ENCODE data around the gene YRDC. TPM values are rescaled to one million over a fixed set of nuclear protein-coding genes. Genes with fewer than 3 reads are reported as not detected.

YRDC gene
- total RNA-seq, 4 donors from 2014 or later, result 7.0 to 10.1 (median 7.9) TPM

GRCh38 chr1:37764414-37764825, 43.6 kb downstream of the YRDC start:
- TF ChIP-seq CTCF (IDR thresholded peaks at IDR 0.05; ENCODE audit: low read depth), result no peak

GRCh38 chr1:37763791-37764413, 44.1 kb downstream of the YRDC start:
- TF ChIP-seq CTCF (IDR thresholded peaks at IDR 0.05; ENCODE audit: low read depth), result no peak

GRCh38 chr1:37762516-37762915, 45.5 kb downstream of the YRDC start:
- no peak for TF ChIP-seq CTCF (IDR thresholded peaks at IDR 0.05; ENCODE audit: low read depth)

GRCh38 chr1:37761416-37762095, 46.5 kb downstream of the YRDC start:
- TF ChIP-seq CTCF (IDR thresholded peaks at IDR 0.05; ENCODE audit: low read depth), result no peak

- no peak for TF ChIP-seq CTCF (IDR thresholded peaks at IDR 0.05; ENCODE audit: low read depth)
Observed at GRCh38 chr1:37759451-37759850, 48.6 kb downstream of the YRDC start.

- no peak for TF ChIP-seq CTCF (IDR thresholded peaks at IDR 0.05; ENCODE audit: low read depth)
Observed at GRCh38 chr1:37755951-37756560, 52.0 kb downstream of the YRDC start.

- no peak for TF ChIP-seq CTCF (IDR thresholded peaks at IDR 0.05; ENCODE audit: low read depth)
Observed at GRCh38 chr1:37755290-37755689, 52.7 kb downstream of the YRDC start.
